PC-9 (cell line): Measurements from ENCODE around the gene KLHL14. TPM values are rescaled to one million over a fixed set of nuclear protein-coding genes. Genes with fewer than 3 reads are reported as not detected.

Experiments used
- BruUV-seq: library from RNA; stranded (reverse); fragments of 400-500 nt; replicated peaks from 2 replicates; lab custom pipeline; 2021; lab: Mats Ljungman, UMichigan
- CTCF ChIA-PET: fragments of 300-600 bp; sonication (Branson Sonifier 250); formaldehyde crosslinking; loops from one replicate; lab custom pipeline; 2022; ENCODE audit warnings: antibody characterized with exemption; lab: Charles Lee
- POLR2A ChIA-PET: fragments of 300-600 bp; sonication (Branson Sonifier 250); formaldehyde crosslinking; loops from one replicate; lab custom pipeline; 2022; ENCODE audit warnings: antibody characterized with exemption; ENCODE audit not compliant: unreplicated experiment; lab: Charles Lee
- DNase-seq, 2 experiments: peaks; one replicate each; pipeline versions ENCODE4 v3.0.0 to v3.0.0-alpha.2; 2015 to 2022; ENCODE audit warnings: mixed read lengths in 1 of 2
- H2AFZ ChIP-seq: fragments of 200-600 bp; sonication (generic); 2 replicates; pipeline ENCODE4 v1.8.1; 2017; ENCODE audit warnings: antibody characterized with exemption
- H3F3A ChIP-seq: fragments of 200-600 bp; sonication (generic); 2 replicates; pipeline ENCODE4 v1.8.1; 2017; ENCODE audit warnings: antibody characterized with exemption, mild to moderate bottlenecking, low read depth; ENCODE audit not compliant: insufficient read depth
- H3K27ac ChIP-seq: fragments of 200-600 bp; sonication (generic); 2 replicates; pipeline ENCODE4 v1.6.1; 2016; ENCODE audit warnings: mixed run types
- H3K27me3 ChIP-seq: fragments of 200-600 bp; sonication (generic); 2 replicates; pipeline ENCODE4 v1.6.1; 2016; ENCODE audit warnings: low read depth, mixed run types; ENCODE audit not compliant: insufficient read depth
- H3K36me3 ChIP-seq: fragments of 200-600 bp; sonication (generic); 2 replicates; pipeline ENCODE4 v1.6.1; 2016; ENCODE audit warnings: low read depth, mixed run types
- H3K4me1 ChIP-seq: fragments of 200-600 bp; sonication (generic); replicated peaks from 2 replicates; pipeline ENCODE4 v1.6.1; 2016; ENCODE audit warnings: mixed run types; ENCODE audit not compliant: insufficient read depth
- H3K4me2 ChIP-seq: fragments of 200-600 bp; sonication (generic); 2 replicates; pipeline ENCODE4 v1.6.1; 2017; ENCODE audit warnings: mixed run types
- H3K4me3 ChIP-seq: fragments of 200-600 bp; sonication (generic); 2 replicates; pipeline ENCODE4 v1.6.1; 2016; ENCODE audit warnings: mixed run types
- H3K79me2 ChIP-seq: fragments of 200-600 bp; sonication (generic); 2 replicates; pipeline ENCODE4 v1.6.1; 2017; ENCODE audit warnings: low read depth, mixed run types
- H3K9me2 ChIP-seq: fragments of 200-600 bp; sonication (generic); 2 replicates; pipeline ENCODE4 v1.8.1; 2017; ENCODE audit warnings: mild to moderate bottlenecking; ENCODE audit not compliant: insufficient read depth
- H3K9me3 ChIP-seq: fragments of 200-600 bp; sonication (generic); 2 replicates; pipeline ENCODE4 v1.8.1; 2016; ENCODE audit warnings: low read depth; ENCODE audit not compliant: insufficient read depth
- H4K20me1 ChIP-seq: fragments of 200-600 bp; sonication (generic); 2 replicates; pipeline ENCODE4 v1.8.1; 2017; ENCODE audit not compliant: insufficient read depth
- CTCF ChIP-seq: fragments of 200-600 bp; sonication (generic); conservative IDR thresholded peaks from 2 replicates; pipeline ENCODE4 v1.6.1; 2017; ENCODE audit warnings: mixed run types, antibody characterized with exemption, mild to moderate bottlenecking, moderate library complexity
- EZH2 ChIP-seq: fragments of 200-600 bp; sonication (generic); IDR thresholded peaks from 2 replicates; pipeline ENCODE4 v1.8.0; 2017; ENCODE audit warnings: antibody characterized with exemption, low read depth
- intact Hi-C: fragments of 100-400 bp; cut with micrococcal nuclease; formaldehyde crosslinking; loops from one replicate; pipeline ENCODE4 v1.10.0; 2022; ENCODE audit not compliant: unreplicated experiment
- total RNA-seq: library from RNA; stranded (reverse); gene quantifications from 2 replicates; pipeline ENCODE4 v1.2.3, GENCODE V29; 2021

KLHL14 gene
- total RNA-seq, 1 experiment from 2014 or later: not detected

GRCh38 chr18:32769071-32769585 is 3.7 kb downstream of the KLHL14 start:
- Histone ChIP-seq H2AFZ (no peak overlapping the region), H3K9me3 (no peaks in the 10 kb centered on the region), H3K27ac (no peak overlapping the region), H4K20me1 (no peaks in the 10 kb centered on the region), H3K4me2 (no peak overlapping the region), H3F3A (no peaks in the 10 kb centered on the region), H3K4me1 (no peaks in the 10 kb centered on the region), H3K27me3 (no peaks in the 10 kb centered on the region), H3K9me2 (no peaks in the 10 kb centered on the region), H3K36me3 (no peaks in the 10 kb centered on the region), H3K79me2 (no peaks in the 10 kb centered on the region), H3K4me3 (no peak overlapping the region)
- POLR2A ChIA-PET: no interaction called here
- DNase-seq: no peak
- CTCF ChIA-PET: no interaction called here
- intact Hi-C loops: no loop called here
- no TSS peak for BruUV-seq
- no peak for TF ChIP-seq CTCF
- no peak for TF ChIP-seq EZH2

GRCh38 chr18:32767400-32767799 is 5.4 kb downstream of the KLHL14 start:
- TF ChIP-seq CTCF (no peak), EZH2 (no peak)
- no peak for DNase-seq
- Histone ChIP-seq H2AFZ (no peak overlapping the region), H3K27ac (no peak overlapping the region), H3K79me2 (no peaks in the 10 kb centered on the region), H3F3A (no peaks in the 10 kb centered on the region), H3K27me3 (no peaks in the 10 kb centered on the region), H3K36me3 (no peaks in the 10 kb centered on the region), H3K4me3 (no peak overlapping the region), H3K4me2 (no peak overlapping the region), H3K9me2 (no peaks in the 10 kb centered on the region), H3K4me1 (no peaks in the 10 kb centered on the region), H3K9me3 (no peaks in the 10 kb centered on the region), H4K20me1 (no peaks in the 10 kb centered on the region)
- POLR2A ChIA-PET: no interaction called here
- no TSS peak for BruUV-seq
- CTCF ChIA-PET: no interaction called here
- intact Hi-C loops: no loop called here

DNA sequence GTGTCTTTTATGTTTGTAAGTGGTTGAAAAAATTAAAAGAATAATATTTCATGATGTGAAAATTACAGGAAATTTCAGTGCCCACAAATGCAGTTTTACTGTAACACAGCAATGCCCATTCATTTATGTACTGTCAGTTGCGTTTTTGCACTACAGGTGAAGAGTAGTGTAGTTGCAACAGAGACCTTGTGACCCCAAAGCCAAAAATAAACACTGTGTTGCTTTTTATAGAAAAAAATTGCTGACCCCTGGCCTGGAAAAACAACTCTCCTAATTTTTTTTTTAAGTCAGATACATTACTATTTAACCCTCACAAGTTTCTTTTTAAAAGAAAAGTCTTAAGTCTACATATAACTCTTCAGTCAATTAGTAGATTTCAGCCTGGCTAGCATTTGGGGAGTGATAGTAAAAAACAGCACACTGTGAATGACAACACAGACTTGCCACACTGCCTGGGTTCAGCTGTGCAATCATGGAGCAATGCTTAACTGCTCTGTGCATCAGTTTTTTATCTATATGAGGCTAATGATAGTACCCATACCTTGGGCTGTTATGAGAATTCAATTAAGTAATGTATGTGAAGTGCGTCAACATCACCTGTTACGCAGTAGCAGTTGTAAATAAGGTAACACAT is 8.1 kb downstream of the KLHL14 start:
- Histone ChIP-seq H2AFZ (no peak overlapping the region), H3K9me3 (no peaks in the 10 kb centered on the region), H3K36me3 (no peaks in the 10 kb centered on the region), H3K79me2 (no peaks in the 10 kb centered on the region), H3K9me2 (no peaks in the 10 kb centered on the region), H3K4me2 (no peak overlapping the region), H3F3A (no peaks in the 10 kb centered on the region), H4K20me1 (no peaks in the 10 kb centered on the region), H3K27ac (no peak overlapping the region), H3K4me3 (no peak overlapping the region), H3K4me1 (no peaks in the 10 kb centered on the region), H3K27me3 (no peaks in the 10 kb centered on the region)
- ChIA-PET POLR2A (no interaction called here), CTCF (no interaction called here)
- no peak for DNase-seq
- TF ChIP-seq EZH2 (no peak), CTCF (no peak)
- no TSS peak for BruUV-seq
- intact Hi-C loops: no loop called here
